ENCODE data around the gene BCAS1.

DNA sequence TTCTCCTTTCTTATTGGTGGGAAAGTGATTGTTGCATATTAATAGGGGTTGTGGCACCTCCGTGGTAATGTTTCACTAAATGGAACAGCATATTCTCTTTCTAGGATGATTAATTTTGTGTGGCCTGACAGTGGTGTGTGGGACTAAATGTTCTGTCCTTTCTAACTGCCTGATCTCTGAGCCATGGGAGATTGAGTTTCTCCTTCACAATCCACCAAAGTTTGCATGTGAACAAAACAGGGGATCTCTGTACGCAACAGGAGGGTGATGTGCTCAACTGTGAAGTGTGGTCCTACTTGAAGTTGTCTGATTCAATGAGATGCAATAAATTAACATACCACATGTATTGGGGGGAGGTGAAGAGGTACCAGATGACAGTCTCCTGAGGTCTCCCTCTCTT is 19.3 kb downstream of the BCAS1 start:
- TF ChIP-seq, protein P1, sequence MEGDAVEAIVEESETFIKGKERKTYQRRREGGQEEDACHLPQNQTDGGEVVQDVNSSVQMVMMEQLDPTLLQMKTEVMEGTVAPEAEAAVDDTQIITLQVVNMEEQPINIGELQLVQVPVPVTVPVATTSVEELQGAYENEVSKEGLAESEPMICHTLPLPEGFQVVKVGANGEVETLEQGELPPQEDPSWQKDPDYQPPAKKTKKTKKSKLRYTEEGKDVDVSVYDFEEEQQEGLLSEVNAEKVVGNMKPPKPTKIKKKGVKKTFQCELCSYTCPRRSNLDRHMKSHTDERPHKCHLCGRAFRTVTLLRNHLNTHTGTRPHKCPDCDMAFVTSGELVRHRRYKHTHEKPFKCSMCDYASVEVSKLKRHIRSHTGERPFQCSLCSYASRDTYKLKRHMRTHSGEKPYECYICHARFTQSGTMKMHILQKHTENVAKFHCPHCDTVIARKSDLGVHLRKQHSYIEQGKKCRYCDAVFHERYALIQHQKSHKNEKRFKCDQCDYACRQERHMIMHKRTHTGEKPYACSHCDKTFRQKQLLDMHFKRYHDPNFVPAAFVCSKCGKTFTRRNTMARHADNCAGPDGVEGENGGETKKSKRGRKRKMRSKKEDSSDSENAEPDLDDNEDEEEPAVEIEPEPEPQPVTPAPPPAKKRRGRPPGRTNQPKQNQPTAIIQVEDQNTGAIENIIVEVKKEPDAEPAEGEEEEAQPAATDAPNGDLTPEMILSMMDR (IDR thresholded peaks at IDR 0.05; ENCODE audit: low read depth, low read length): no peak
- TF ChIP-seq EZH2phosphoT487 (IDR thresholded peaks at IDR 0.05; ENCODE audit: low read depth): no peak

All from OCI-LY3 (cell line).